ENCODE measurements around the gene SPTBN5. TPM values are rescaled to one million over a fixed set of nuclear protein-coding genes. Genes with fewer than 3 reads are reported as not detected.
A peak's percentile ranks its signal among the peaks of the same experiment; 100 is the strongest.

Gene SPTBN5
- total RNA-seq, 3 donors from 2014 or later (not counting 1 experiment from before 2014, with no cell fraction given), result 4.1 to 6.0 (median 5.2) TPM

- Histone ChIP-seq H3K27ac (ENCODE audit: low read length) (no peak overlapping the region), H3K27me3 (ENCODE audit: control insufficient read depth, insufficient read depth, low read length) (no peaks in the 10 kb centered on the region), H3K36me3 (ENCODE audit: control insufficient read depth, insufficient read depth, low read length) (no peaks in the 10 kb centered on the region), H3K4me3 (ENCODE audit: low read length) (no peak overlapping the region), H3K9me3 (ENCODE audit: control insufficient read depth, insufficient read depth, low read length) (no peaks in the 10 kb centered on the region), H3K4me1 (ENCODE audit: control insufficient read depth, insufficient read depth, low read length) (peaks cover 10% of the 10 kb centered on the region)
- no peaks in the 10 kb centered on the region for H3K9me3 Mint-ChIP-seq
- intact Hi-C loops (cut with micrococcal nuclease), result no loop called here
- no peak for TF ChIP-seq CTCF (IDR thresholded peaks at IDR 0.05)
- H3K36me3 Mint-ChIP-seq, result no peaks in the 10 kb centered on the region
- peaks cover 0 to 6% of the 10 kb centered on the region in 2 donors for H3K4me1 Mint-ChIP-seq
- H3K27me3 Mint-ChIP-seq (ENCODE audit: low read depth in 2 of 2), result no peaks in the 10 kb centered on the region
- H3K4me3 Mint-ChIP-seq, result no peak overlapping the region
- no peak overlapping the region for H3K27ac Mint-ChIP-seq
- 91% methylated on average over 18 of the region's 18 CpGs for WGBS (ENCODE audit: insufficient coverage)
- DNase-seq (no peak), ATAC-seq (no peak)
Observed at GRCh38 chr15:41865490-41866055, 28.3 kb downstream of the SPTBN5 start.

GRCh38 chr15:41862515-41863116, 31.2 kb downstream of the SPTBN5 start:
- DNase-seq, result peak in 1 of 2 donors; percentile 27
- TF ChIP-seq CTCF (IDR thresholded peaks at IDR 0.05), result no peak
- peaks cover 0 to 5% of the 10 kb centered on the region in 2 donors for H3K4me1 Mint-ChIP-seq

GRCh38 chr15:41861736-41862356, 32.0 kb downstream of the SPTBN5 start:
- no peak overlapping the region for H3K4me3 ChIP-seq (ENCODE audit: low read length)
- no peaks in the 10 kb centered on the region for H3K27me3 ChIP-seq (ENCODE audit: control insufficient read depth, insufficient read depth, low read length)
- DNase-seq (no peak), ATAC-seq (no peak)
- H3K36me3 ChIP-seq (ENCODE audit: control insufficient read depth, insufficient read depth, low read length), result no peaks in the 10 kb centered on the region
- Mint-ChIP-seq H3K36me3 (no peaks in the 10 kb centered on the region), H3K4me3 (no peak overlapping the region), H3K4me1 (no peaks in the 10 kb centered on the region), H3K9me3 (no peaks in the 10 kb centered on the region), H3K27me3 (ENCODE audit: low read depth in 2 of 2) (no peaks in the 10 kb centered on the region), H3K27ac (no peak overlapping the region)
- peaks cover 16% of the 10 kb centered on the region for H3K4me1 ChIP-seq (ENCODE audit: control insufficient read depth, insufficient read depth, low read length)
- H3K27ac ChIP-seq (ENCODE audit: low read length), result no peak overlapping the region
- intact Hi-C loops (cut with micrococcal nuclease), result no loop called here
- H3K9me3 ChIP-seq (ENCODE audit: control insufficient read depth, insufficient read depth, low read length), result no peaks in the 10 kb centered on the region
- 91% methylated on average over 18 of the region's 18 CpGs for WGBS (ENCODE audit: insufficient coverage)
- TF ChIP-seq CTCF (IDR thresholded peaks at IDR 0.05), result no peak

More at GRCh38 chr15:41862515-41863116, 31.2 kb downstream of the SPTBN5 start:
- ATAC-seq, result no peak
- no peaks in the 10 kb centered on the region for H3K27me3 Mint-ChIP-seq (ENCODE audit: low read depth in 2 of 2)
- Histone ChIP-seq H3K27ac (ENCODE audit: low read length) (no peak overlapping the region), H3K9me3 (ENCODE audit: control insufficient read depth, insufficient read depth, low read length) (no peaks in the 10 kb centered on the region), H3K36me3 (ENCODE audit: control insufficient read depth, insufficient read depth, low read length) (no peaks in the 10 kb centered on the region), H3K27me3 (ENCODE audit: control insufficient read depth, insufficient read depth, low read length) (no peaks in the 10 kb centered on the region), H3K4me1 (ENCODE audit: control insufficient read depth, insufficient read depth, low read length) (peaks cover 16% of the 10 kb centered on the region), H3K4me3 (ENCODE audit: low read length) (no peak overlapping the region)
- intact Hi-C loops (cut with micrococcal nuclease), result no loop called here
- 73% methylated on average over 19 of the region's 19 CpGs for WGBS (ENCODE audit: insufficient coverage)
- H3K9me3 Mint-ChIP-seq, result no peaks in the 10 kb centered on the region
- H3K27ac Mint-ChIP-seq, result no peak overlapping the region
- no peaks in the 10 kb centered on the region for H3K36me3 Mint-ChIP-seq
- H3K4me3 Mint-ChIP-seq, result no peak overlapping the region
